ENCODE data around the gene ERGIC2.
"Not testable (repeated sequence)": the region's sequence is repeated elsewhere in the genome, so short reads cannot be mapped to it uniquely, and the experiment has no call there.

ERGIC2 gene

DNA sequence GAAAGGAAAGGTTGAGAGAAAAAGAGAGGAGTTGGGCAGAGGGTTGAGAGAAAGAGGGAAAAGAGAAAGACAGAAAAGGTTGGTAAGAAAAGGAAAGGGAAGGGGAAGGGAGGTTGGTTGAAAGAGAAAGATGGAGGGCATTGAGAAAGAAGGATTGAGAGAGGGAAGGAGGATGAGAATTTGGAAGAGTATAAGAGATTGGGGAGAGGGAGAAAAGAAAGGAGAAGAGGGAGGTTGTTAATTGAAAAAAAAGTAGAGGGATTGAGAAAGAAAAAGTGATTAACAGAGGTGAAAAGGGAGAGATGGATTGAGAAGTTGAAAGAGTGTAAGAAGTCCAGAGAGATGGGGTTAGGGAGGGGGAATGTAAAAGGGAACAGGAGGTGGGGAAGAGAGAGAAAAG, 21.5 kb upstream of the ERGIC2 start:
- no peak for DNase-seq (ENCODE audit: low read depth in 1 of 2, low spot score in 1 of 2)
- no peak for TF ChIP-seq JUND (IDR thresholded peaks at IDR 0.05; ENCODE audit: low read depth)
- in situ Hi-C loops (cut with HindIII; ENCODE audit: low pct_unique_long_range_greater_than_20kb, low sequenced_read_pairs), result no loop called here

DNA sequence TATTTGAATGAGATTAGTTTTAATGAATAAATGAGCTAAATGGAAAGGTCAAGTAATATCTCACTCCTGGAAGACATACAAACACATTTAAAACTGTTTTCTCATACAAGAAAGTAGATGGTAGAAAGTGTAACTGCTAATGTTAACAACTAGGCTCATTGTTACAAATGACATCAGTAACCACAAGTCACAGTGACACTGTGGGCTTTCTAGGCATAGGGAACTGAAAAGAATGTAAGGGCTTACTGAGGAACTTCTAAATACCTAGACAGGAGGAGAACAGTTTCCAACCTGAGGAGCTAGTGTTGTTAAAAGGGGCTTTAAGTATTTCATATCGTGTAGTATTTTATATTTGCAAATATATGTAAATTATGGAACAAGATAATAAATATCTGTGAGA, 17.5 kb upstream of the ERGIC2 start:
- no peak for DNase-seq (ENCODE audit: low read depth in 1 of 2, low spot score in 1 of 2)
- in situ Hi-C loops (cut with HindIII; ENCODE audit: low pct_unique_long_range_greater_than_20kb, low sequenced_read_pairs), result no loop called here
- TF ChIP-seq JUND (IDR thresholded peaks at IDR 0.05; ENCODE audit: low read depth), result no peak

DNA sequence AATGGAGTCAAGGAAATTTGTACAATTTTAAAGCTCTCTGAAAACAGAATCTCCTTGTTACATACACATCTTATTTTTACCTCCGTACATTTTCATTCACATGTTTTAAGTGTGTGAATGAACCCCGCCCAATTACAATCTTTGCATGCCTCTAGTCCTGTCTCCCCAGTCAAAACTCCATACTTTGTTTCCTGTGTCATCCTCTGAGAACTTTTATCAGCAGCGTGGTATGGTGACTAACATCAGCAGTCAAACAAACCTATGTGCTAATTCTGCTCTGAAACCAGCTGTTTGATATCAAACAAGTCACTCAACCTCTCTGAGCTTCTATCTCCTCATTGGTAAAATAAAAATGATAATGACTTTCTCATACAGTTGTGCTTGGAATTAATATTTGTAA, 15.8 kb upstream of the ERGIC2 start:
- DNase-seq (ENCODE audit: low read depth in 1 of 2, low spot score in 1 of 2), result no peak
- no peak for TF ChIP-seq JUND (IDR thresholded peaks at IDR 0.05; ENCODE audit: low read depth)
- in situ Hi-C loops (cut with HindIII; ENCODE audit: low pct_unique_long_range_greater_than_20kb, low sequenced_read_pairs), result no loop called here

DNA sequence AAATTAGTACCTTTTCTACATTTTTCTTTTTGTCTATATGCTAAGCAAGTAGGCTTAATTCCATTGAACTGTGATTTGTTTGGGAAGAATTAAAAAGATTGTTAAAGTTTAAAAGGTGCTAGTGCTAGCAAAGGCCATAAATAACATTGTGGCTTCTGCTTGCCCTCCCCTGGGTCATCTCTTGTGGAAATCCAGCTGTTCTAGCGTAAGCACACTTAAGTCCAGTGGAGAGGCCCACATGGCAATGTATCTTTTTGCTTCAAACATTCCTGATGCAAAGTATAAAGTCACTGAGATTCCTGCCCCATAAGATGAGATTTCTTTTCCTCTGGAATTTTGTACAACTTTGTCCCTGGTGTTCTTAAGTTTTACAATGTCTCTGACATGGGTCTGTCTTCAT, 14.4 kb upstream of the ERGIC2 start:
- in situ Hi-C loops (cut with HindIII; ENCODE audit: low pct_unique_long_range_greater_than_20kb, low sequenced_read_pairs), result no loop called here
- TF ChIP-seq JUND (IDR thresholded peaks at IDR 0.05; ENCODE audit: low read depth), result no peak
- DNase-seq (ENCODE audit: low read depth in 1 of 2, low spot score in 1 of 2), result no peak

DNA sequence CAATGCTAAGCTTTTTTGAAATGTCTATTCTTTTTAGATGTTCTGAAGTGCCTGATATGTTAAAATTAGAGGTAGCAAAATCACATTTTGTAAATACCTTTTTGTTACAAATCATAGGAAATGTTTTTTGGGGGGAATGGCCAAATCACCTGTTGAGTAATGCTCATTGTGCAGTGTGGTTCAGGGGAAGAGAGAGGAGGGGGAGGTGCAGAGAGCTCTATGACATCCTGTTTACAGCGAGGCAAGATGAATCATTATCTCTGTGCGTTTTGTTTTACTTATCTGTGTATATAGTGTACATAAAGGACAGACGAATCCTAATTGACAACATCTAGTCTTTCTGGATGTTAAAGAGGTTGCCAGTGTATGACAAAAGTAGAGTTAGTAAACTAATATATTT, 9.4 kb upstream of the ERGIC2 start:
- in situ Hi-C loops (cut with HindIII; ENCODE audit: low pct_unique_long_range_greater_than_20kb, low sequenced_read_pairs); DNase-seq (ENCODE audit: low read depth in 1 of 2, low spot score in 1 of 2): not testable (repeated sequence)

DNA sequence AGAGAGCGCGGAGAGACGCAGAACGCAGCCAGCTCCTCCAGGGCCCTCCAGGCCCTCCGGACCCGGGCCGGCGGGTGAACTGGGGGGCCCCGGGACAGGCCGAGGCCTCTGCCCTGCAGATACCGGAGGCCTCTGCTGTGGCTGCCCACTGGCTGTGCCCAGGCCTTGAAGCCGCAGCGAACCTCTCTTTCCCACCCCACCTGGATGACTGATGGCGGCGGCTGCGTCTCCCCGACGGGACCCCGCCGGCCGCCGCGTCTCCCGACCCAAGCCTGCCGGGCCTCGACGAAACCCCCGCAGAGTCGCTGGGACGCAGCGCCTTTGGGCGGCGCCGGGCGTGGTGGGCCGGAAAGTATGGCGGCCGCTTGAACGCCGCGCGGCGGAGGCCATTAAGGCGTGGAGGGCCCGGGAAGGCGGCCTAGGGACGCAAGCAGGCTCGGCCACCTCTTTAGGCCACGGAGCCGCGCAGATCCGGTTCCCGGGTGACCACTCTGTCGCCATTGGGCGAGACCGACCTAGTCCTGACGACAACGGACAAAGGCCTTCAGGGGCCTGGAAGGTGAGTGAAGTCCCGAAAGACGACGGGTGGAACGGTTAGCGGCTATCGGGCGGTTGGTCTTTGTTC, 8.4 kb upstream of the ERGIC2 start:
- DNase-seq (ENCODE audit: low read depth in 1 of 2, low spot score in 1 of 2), result no peak
- no peak for TF ChIP-seq JUND (IDR thresholded peaks at IDR 0.05; ENCODE audit: low read depth)
- in situ Hi-C loops (cut with HindIII; ENCODE audit: low pct_unique_long_range_greater_than_20kb, low sequenced_read_pairs), result no loop called here

DNA sequence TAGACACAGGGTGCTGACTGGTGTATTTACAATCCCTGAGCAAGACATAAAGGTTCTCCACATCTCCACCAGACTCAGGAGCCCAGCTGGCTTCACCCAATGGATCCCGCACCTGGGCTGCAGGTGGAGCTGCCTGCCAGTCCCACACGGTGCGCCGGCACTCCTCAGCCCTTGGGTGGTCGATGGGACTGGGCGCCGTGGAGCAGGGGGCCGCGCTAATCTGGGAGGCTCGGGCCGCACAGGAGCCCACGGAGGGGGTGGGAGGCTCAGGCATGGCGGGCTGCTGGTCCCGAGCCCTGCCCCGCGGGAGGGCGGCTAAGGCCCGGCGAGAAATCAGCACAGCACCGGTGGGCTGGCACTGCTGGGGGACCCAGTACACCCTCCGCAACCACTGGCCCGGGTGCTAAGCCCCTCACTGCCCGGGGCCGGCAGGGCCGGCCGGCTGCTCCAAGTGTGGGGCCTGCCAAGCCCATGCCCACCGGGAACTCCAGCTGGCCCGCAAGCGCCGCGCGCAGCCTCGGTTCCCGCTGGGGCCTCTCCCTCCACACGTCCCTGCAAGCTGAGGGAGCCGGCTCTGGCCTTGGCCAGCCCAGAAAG, 5.2 kb upstream of the ERGIC2 start:
- DNase-seq (ENCODE audit: low read depth in 1 of 2, low spot score in 1 of 2); in situ Hi-C loops (cut with HindIII; ENCODE audit: low pct_unique_long_range_greater_than_20kb, low sequenced_read_pairs): not testable (repeated sequence)

DNA sequence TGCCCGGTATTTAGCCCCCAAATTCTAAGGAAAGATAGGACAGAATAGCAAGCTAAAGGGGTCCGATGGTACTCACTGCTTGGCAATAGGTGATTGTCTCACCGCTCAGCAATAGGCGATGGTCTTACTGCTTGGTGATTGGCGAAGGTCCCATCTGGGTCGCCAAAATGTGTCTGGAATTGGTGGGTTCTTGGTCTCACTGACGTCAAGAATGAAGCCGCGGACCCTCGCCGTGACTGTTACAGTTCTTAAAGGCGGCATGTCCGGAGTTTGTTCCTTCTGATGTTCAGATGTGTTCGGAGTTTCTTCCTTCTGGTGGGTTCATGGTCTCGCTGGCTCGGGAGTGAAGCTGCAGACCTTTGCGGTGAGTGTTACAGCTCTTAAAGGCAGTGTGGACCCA, 4.2 kb upstream of the ERGIC2 start:
- DNase-seq (ENCODE audit: low read depth in 1 of 2, low spot score in 1 of 2); in situ Hi-C loops (cut with HindIII; ENCODE audit: low pct_unique_long_range_greater_than_20kb, low sequenced_read_pairs): not testable (repeated sequence)

DNA sequence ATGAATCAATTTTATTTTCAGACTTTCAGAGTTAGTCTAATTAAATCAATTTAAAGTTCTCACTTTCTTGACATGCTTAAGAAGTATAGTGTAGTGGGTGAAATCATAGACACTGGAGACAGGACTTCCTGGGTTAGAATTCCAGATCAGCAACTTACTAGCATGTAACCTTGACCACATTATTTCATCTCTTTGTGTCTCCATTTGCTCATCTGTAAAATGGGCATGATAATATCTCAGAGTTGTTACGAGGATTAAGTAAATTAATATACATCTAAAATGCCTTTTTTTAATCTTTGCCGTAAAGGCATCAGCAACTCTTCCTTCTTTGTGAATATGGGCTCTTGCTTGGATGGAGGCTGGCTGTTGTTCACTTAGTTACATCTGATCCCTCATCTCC, 1.3 kb upstream of the ERGIC2 start:
- no peak for TF ChIP-seq JUND (IDR thresholded peaks at IDR 0.05; ENCODE audit: low read depth)
- DNase-seq (ENCODE audit: low read depth in 1 of 2, low spot score in 1 of 2), result no peak
- in situ Hi-C loops (cut with HindIII; ENCODE audit: low pct_unique_long_range_greater_than_20kb, low sequenced_read_pairs), result no loop called here

DNA sequence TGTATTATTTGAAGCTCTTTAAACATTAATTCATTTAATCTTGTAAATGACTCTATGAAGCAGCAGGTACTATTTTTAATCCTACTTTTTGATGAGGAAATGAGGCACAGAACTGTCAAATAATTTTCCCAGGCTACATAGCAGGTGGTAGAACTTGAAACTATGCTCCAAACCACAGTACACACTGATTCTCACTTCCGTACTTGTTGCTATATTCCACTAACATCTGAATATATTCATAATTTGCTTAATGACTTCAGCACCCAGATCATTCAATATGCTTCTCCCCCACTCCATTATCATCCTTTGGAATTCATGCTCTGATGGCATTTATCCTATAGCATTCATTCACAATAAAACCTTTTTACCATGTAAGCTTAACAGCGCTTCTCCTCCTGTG, 4.9 kb downstream of the ERGIC2 start:
- in situ Hi-C loops (cut with HindIII; ENCODE audit: low pct_unique_long_range_greater_than_20kb, low sequenced_read_pairs), result no loop called here
- DNase-seq (ENCODE audit: low read depth in 1 of 2, low spot score in 1 of 2), result no peak
- no peak for TF ChIP-seq JUND (IDR thresholded peaks at IDR 0.05; ENCODE audit: low read depth)

DNA sequence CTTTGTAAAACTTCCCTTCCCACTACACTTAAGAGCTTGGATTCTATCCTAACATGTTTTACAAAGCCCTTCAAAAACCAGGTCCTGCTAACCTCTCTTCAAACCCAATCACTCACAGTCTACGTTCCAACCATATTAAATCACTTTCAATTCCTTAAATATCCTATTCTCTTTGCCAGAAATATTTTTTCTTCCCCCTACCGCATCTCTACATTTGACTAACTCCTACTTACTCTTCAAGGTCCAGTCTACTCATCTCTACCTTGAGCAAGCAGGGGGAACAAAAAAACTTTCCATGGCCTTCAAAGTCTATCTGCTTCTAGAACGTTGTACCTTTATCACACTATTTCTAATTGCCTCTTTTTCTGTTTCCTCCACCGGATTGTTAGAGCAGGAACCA, 6.1 kb downstream of the ERGIC2 start:
- in situ Hi-C loops (cut with HindIII; ENCODE audit: low pct_unique_long_range_greater_than_20kb, low sequenced_read_pairs), result no loop called here

DNA sequence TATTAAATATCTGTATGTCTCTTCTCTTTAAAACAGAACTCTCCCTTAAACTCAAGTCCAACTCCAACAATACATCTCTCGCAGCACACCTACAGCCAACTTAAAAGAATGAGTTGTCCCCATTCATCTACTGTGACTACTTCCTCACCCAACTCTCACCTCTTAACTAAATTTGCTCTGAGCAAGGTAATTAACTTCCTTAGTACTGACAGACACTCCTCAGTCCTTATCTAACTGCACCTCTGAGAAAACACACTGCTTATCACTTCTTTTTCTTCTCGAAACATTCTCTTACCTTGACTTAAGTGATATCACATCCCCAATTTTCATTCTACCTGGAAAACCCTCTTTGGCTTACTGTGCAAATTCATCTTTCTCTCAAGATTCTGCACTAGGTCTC, 7.0 kb downstream of the ERGIC2 start:
- no peak for TF ChIP-seq JUND (IDR thresholded peaks at IDR 0.05; ENCODE audit: low read depth)
- in situ Hi-C loops (cut with HindIII; ENCODE audit: low pct_unique_long_range_greater_than_20kb, low sequenced_read_pairs), result no loop called here
- no peak for DNase-seq (ENCODE audit: low read depth in 1 of 2, low spot score in 1 of 2)

More for the DNA sequence above, 6.1 kb downstream of the ERGIC2 start:
- no peak for TF ChIP-seq JUND (IDR thresholded peaks at IDR 0.05; ENCODE audit: low read depth)
- DNase-seq (ENCODE audit: low read depth in 1 of 2, low spot score in 1 of 2), result no peak

DNA sequence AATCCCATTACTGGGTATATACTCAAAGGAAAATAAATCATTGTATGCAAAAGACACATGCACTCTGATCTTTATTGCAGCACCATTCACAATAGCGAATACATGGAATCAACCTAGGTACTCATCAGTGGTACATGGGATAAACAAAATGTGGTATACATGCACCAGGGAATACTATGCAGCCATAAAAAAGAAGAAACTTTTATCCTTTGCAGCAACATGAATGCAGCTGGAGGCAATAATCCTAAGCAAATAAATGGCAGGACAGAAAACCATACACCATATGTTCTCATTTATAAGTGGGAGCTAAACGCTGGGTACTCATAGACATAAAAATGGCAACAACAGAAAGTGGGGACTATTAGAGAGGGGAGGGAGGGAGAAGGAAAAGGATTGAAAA, 15.9 kb downstream of the ERGIC2 start:
- in situ Hi-C loops (cut with HindIII; ENCODE audit: low pct_unique_long_range_greater_than_20kb, low sequenced_read_pairs), result no loop called here
- TF ChIP-seq JUND (IDR thresholded peaks at IDR 0.05; ENCODE audit: low read depth), result no peak
- no peak for DNase-seq (ENCODE audit: low read depth in 1 of 2, low spot score in 1 of 2)

DNA sequence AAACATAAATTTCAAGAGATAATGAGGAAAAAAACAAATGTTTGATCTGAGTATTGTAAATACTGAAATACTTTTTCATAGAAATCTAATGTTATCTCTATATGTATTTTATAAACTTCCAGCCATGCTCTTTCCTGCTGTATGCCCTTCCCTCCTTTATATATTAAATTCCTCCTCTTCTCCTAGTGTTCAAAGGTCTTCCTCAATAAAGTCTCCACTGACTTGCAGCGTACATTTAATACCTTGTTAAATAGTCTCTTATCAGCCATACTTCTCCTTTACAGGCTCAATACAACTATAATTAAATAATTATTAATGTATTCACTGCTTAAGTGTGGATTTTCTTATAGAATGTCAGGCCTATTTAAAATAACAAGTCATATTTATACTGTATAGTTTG, 26.0 kb downstream of the ERGIC2 start:
- in situ Hi-C loops (cut with HindIII; ENCODE audit: low pct_unique_long_range_greater_than_20kb, low sequenced_read_pairs), result no loop called here
- no peak for DNase-seq (ENCODE audit: low read depth in 1 of 2, low spot score in 1 of 2)
- no peak for TF ChIP-seq JUND (IDR thresholded peaks at IDR 0.05; ENCODE audit: low read depth)
